Activated T-cell treated with anti-CD3 and anti-CD28 coated beads, Interleukin-2, amount 50 U/mL, for 1 hour (primary cell): ENCODE measurements around the gene CYSTM1.

ENCODE experiments used
- DNase-seq: peaks from one replicate; pipeline ENCODE4 v3.0.0-alpha.2; 2020

CYSTM1 gene

GRCh38 chr5:140215276-140215675 lies 40.3 kb downstream of the CYSTM1 start:
- DNase-seq: no peak

- DNase-seq: no peak
Measured at GRCh38 chr5:140216478-140217074, 41.6 kb downstream of the CYSTM1 start.

DNA sequence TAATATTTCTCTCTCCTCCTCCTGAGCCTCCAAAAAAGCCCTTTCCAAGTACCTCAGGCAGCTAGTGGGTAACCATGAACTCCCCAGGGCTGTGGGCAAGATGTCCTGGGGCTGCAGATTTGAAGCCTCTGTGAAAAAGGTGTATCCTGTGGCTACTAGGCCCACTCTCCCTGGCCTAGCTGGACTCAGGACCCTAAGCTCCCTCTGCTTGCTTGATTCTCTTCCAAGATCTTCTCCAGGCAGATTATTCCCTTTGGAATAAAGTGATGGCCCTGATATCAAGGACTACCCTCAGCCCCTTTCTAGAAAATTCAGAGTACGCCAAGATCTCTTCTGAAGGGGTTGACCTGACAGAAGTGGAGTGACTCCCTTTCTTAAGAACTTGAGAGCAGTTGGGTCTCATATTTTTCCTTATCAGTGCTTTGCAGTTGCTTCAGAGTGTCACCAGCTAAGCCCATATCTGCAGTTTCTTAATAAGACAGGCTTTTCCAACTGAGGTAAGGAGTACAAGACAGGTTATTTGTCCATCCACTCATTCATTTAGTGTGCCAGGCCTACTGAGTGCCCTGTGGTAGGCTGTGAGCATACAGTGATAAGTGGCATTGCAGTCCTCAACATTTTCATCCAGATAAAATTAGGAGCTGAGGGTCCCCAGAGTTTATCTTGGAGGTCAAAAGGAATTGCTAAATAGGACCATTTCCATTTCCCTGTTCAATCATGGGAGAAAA lies 42.5 kb downstream of the CYSTM1 start:
- DNase-seq: no peak

- DNase-seq: no peak
Measured at GRCh38 chr5:140219068-140219991, 44.3 kb downstream of the CYSTM1 start.

GRCh38 chr5:140220032-140220697 lies 45.2 kb downstream of the CYSTM1 start:
- DNase-seq: no peak

GRCh38 chr5:140220698-140221064 lies 45.7 kb downstream of the CYSTM1 start:
- no peak for DNase-seq

- no peak for DNase-seq
Measured at GRCh38 chr5:140221697-140222223, 46.8 kb downstream of the CYSTM1 start.

- no peak for DNase-seq
Measured at GRCh38 chr5:140222416-140222815, 47.4 kb downstream of the CYSTM1 start.

DNA sequence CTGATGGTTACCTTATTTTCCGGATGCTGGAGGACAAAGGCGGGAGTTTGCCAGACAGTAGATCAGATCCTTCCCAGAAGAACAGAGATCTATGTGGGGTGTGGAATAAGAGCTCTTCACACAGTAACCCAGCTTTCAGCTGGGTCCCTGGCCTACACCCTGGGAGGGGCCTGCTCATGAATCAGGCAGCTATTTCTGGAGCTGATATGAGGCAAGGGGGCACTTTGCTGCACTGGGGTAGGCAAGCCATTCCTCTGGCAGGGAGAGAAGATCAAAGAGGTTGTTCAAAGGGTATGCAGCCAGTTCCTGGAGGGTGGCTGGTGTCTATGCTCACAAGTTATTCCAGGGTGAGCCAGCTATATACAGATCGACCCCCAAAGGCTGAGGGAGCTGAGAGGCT lies 48.6 kb downstream of the CYSTM1 start:
- no peak for DNase-seq

GRCh38 chr5:140224658-140225057 lies 49.7 kb downstream of the CYSTM1 start:
- no peak for DNase-seq

DNA sequence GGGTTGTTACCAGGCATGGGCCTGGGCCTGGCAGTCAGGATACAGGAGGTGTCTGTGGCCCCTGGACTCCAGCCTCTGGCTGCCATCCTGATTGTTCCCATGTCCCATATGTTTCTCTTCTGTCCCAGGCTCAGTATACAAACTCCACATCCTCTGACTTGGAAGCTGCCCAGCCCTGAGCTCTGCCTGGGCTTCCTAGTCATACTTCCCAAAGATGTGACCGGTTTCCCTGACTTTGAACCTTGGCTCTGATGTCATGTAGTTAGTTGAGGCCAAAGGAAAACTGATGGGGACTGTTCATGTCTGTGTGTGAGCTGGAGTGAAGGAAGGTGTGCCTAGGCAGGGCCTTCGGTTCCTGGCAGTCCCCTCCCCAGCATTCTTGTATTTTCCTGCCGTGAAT lies 50.4 kb downstream of the CYSTM1 start:
- DNase-seq: no peak

GRCh38 chr5:140227046-140227445 lies 52.1 kb downstream of the CYSTM1 start:
- DNase-seq: no peak

DNA sequence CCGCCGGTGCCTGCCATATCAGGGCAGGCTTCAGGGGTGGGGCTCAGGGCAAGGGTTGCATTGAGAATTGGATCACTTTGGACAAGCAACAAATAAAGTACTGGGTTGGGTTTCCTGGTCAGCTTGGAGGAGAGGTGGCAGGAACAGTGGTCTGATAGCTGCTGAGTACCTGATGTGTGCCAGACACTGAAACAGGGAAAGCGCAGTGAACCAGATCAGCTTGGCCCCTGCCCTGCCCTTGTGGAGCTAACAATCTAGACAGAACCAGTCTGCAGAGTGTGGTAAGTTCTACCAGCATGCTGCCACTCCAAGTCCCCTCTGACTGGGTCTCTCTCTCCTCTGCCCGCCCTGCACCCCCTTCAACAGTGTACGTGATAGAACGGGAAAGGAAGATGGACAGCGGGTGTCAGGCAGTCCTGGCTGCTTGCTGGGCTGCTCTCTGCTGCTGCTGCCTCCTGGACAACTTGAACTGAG lies 53.4 kb downstream of the CYSTM1 start:
- DNase-seq: no peak

DNA sequence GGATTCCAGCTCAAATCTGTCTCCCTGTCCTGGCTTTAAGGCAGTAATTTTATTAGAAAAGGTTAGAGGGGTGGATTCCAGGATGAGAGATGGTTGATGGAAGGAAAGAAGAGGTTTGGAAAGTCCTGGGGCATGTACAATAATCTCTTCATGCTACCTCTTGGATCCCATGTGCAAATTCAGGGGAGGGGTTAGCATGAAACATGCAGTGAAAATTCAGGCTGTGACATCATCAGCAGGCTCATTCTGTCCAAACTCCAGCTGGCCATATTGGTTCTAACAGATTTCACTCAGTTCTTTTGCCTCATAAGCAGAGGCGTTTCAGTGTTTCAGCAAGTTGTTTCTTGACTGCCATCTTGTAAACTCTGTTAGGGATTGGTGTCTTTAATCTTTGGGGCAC lies 55.4 kb downstream of the CYSTM1 start:
- no peak for DNase-seq

DNA sequence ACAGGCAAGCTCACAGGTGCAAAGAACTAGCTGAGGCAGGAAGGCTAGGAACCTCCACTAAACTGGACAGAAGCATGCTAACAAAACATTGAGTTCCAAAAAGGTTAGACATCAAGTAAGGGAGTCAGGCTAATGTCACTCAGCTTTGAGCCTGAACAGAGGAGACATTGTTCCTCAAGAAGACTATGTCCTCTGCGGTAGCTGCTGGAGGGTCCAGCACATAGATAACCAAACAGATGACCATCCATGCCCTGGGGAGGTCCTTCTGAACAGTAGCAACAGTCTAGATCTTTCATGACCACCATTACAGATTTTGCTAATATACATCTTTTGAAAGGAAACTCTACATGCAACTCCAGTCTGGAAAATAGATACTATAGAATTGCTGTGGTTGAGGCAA lies 57.7 kb downstream of the CYSTM1 start:
- no peak for DNase-seq

- no peak for DNase-seq
Measured at GRCh38 chr5:140234377-140234989, 59.5 kb downstream of the CYSTM1 start.

GRCh38 chr5:140235791-140236551 lies 61.0 kb downstream of the CYSTM1 start:
- DNase-seq: no peak

DNA sequence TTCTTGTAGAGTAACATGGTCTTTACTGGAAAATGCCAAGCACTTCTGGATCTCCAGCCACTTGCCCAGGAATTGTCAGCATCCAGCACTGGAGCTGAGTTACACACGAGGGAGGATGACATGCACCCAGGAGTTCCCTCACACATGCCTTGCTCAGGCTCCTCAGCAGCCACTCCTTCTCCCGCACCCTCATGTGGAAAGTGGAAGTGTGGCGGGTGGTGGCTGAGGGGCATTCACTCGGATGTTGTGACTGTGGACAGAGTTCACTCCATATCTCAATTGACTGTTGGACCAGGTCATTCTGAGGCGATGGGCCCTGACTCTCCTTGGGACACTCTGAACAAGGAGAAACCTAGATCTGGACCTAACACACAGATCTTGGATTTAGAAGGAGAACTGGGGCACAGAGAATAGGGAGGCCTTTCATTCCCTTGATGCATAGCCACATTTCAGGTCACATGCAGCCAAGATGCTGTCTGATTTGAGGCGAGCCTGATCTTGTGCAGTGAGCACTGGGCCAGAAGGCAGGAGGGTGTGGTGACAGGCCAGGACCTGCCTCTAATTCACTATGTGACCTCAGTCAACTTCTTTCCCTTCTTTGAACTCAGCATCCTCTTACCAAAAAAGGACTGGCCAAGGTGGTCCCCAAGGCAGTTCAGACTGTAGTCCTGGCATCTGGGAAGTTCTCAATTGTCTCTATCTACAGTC lies 62.1 kb downstream of the CYSTM1 start:
- DNase-seq: no peak

GRCh38 chr5:140238756-140239155 lies 63.8 kb downstream of the CYSTM1 start:
- DNase-seq: no peak

GRCh38 chr5:140239461-140239860 lies 64.5 kb downstream of the CYSTM1 start:
- DNase-seq: no peak
